ENCODE results near the gene PHLDA1. TPM values are rescaled to one million over a fixed set of nuclear protein-coding genes. Genes with fewer than 3 reads are reported as not detected.
"Not testable (repeated sequence)": the region's sequence is repeated elsewhere in the genome, so short reads cannot be mapped to it uniquely, and the experiment has no call there.

PHLDA1 gene
- total and polyA plus RNA-seq, 2 donors (not counting 3 experiments of a cell fraction or from before 2014, with no cell fraction given) = 14.1 to 30.8 TPM

GRCh38 chr12:75984577-75985182 lies 46.9 kb downstream of the PHLDA1 start:
- Histone ChIP-seq H3K9me1 (replicated peaks; ENCODE audit: control insufficient read depth, extremely low read depth, insufficient read depth, low read length) (no peaks in the 10 kb centered on the region), H3K4me3 (replicated peaks in 1 of 3; ENCODE audit: insufficient read depth in 1 of 3, low read depth in 1 of 3, low read length in 3 of 3) (no peak overlapping the region), H3K79me2 (ENCODE audit: control insufficient read depth, insufficient read depth, low read length) (no peaks in the 10 kb centered on the region), H3K4me1 (ENCODE audit: control insufficient read depth, extremely low read depth, insufficient read depth, low read length) (peaks cover 19% of the 10 kb centered on the region), H4K20me1 (replicated peaks; ENCODE audit: control insufficient read depth, extremely low read depth, insufficient read depth, low read length) (no peaks in the 10 kb centered on the region), H3K9ac (replicated peaks; ENCODE audit: extremely low read depth, insufficient read depth, low read length) (no peak overlapping the region), H3K4me2 (ENCODE audit: insufficient read depth, low read length) (no peak overlapping the region), H2AFZ (ENCODE audit: low read depth, low read length) (no peak overlapping the region), H3K36me3 (ENCODE audit: control insufficient read depth in 2 of 2, extremely low read depth in 1 of 2, insufficient read depth in 2 of 2, low read length in 2 of 2) (no peaks in the 10 kb centered on the region), H3K9me3 (replicated peaks; ENCODE audit: control insufficient read depth, insufficient read depth, low read length) (no peaks in the 10 kb centered on the region), H3K27me3 (ENCODE audit: control insufficient read depth in 2 of 2, insufficient read depth in 2 of 2, low read length in 2 of 2) (no peaks in the 10 kb centered on the region), H3K27ac (ENCODE audit: insufficient read depth, low read depth, low read length) (no peak overlapping the region)
- no peak for FAIRE-seq
- no peak for DNase-seq (ENCODE audit: low read depth, low spot score)
- TF ChIP-seq MAX (IDR thresholded peaks at IDR 0.05; ENCODE audit: insufficient read depth, insufficient read length) = no peak
- TF ChIP-seq MYC (IDR thresholded peaks at IDR 0.05; ENCODE audit: low read depth, low read length) = no peak
- no peak for TF ChIP-seq CTCF (IDR thresholded peaks at IDR 0.05; ENCODE audit: extremely low read depth in 1 of 2, insufficient read depth in 1 of 2, low read depth in 1 of 2, low read length in 2 of 2)
- TF ChIP-seq FOS (IDR thresholded peaks at IDR 0.05; ENCODE audit: borderline replicate concordance, insufficient read depth, low read length) = no peak
- TF ChIP-seq POLR2A (IDR thresholded peaks at IDR 0.05; ENCODE audit: low read depth, low read length) = no peak
- no TSS peak for BruUV-seq (replicated peaks)
- ChIA-PET POLR2A (no interaction called here), CTCF (no interaction called here)
- intact Hi-C loops (cut with micrococcal nuclease) = no loop called here
- dilution Hi-C loops (cut with MboI; ENCODE audit: extremely low pct_ligation_motif_present, low sequenced_read_pairs) = no loop called here

GRCh38 chr12:75983851-75984250 lies 47.7 kb downstream of the PHLDA1 start:
- H3K36me3 ChIP-seq (ENCODE audit: control insufficient read depth in 2 of 2, extremely low read depth in 1 of 2, insufficient read depth in 2 of 2, low read length in 2 of 2); POLR2A ChIA-PET; H3K4me3 ChIP-seq (replicated peaks in 1 of 3; ENCODE audit: insufficient read depth in 1 of 3, low read depth in 1 of 3, low read length in 3 of 3); H3K9me3 ChIP-seq (replicated peaks; ENCODE audit: control insufficient read depth, insufficient read depth, low read length); dilution Hi-C loops (cut with MboI; ENCODE audit: extremely low pct_ligation_motif_present, low sequenced_read_pairs); H3K4me2 ChIP-seq (ENCODE audit: insufficient read depth, low read length); H3K9ac ChIP-seq (replicated peaks; ENCODE audit: extremely low read depth, insufficient read depth, low read length); H3K79me2 ChIP-seq (ENCODE audit: control insufficient read depth, insufficient read depth, low read length); BruUV-seq (replicated peaks); H3K27me3 ChIP-seq (ENCODE audit: control insufficient read depth in 2 of 2, insufficient read depth in 2 of 2, low read length in 2 of 2); intact Hi-C loops (cut with micrococcal nuclease); DNase-seq (ENCODE audit: low read depth, low spot score); H3K27ac ChIP-seq (ENCODE audit: insufficient read depth, low read depth, low read length); FAIRE-seq; H3K9me1 ChIP-seq (replicated peaks; ENCODE audit: control insufficient read depth, extremely low read depth, insufficient read depth, low read length); H4K20me1 ChIP-seq (replicated peaks; ENCODE audit: control insufficient read depth, extremely low read depth, insufficient read depth, low read length): not testable (repeated sequence)
- Histone ChIP-seq H2AFZ (ENCODE audit: low read depth, low read length) (peak overlapping the region; percentile 50), H3K4me1 (ENCODE audit: control insufficient read depth, extremely low read depth, insufficient read depth, low read length) (peaks cover 27% of the 10 kb centered on the region)
- CTCF ChIA-PET = interaction anchor here (1.6 kb wide), 1 partner anchor 424 kb away, joined by 3 read pairs; no protein-coding TSS in a partner anchor
